ENCODE data around the gene SBF2.

The SBF2 gene

GRCh38 chr11:10222399-10222798, 71.6 kb downstream of the SBF2 start:
- no peak for DNase-seq (ENCODE audit: low spot score)
- TF ChIP-seq CTCF (IDR thresholded peaks at IDR 0.05; ENCODE audit: extremely low read depth, insufficient read depth, missing control alignments), result no peak
- in situ Hi-C loops (cut with MboI; ENCODE audit: low pct_unique_long_range_greater_than_20kb, low sequenced_read_pairs, unreplicated experiment), result no loop called here

- no peak for DNase-seq (ENCODE audit: low spot score)
- no peak for TF ChIP-seq CTCF (IDR thresholded peaks at IDR 0.05; ENCODE audit: extremely low read depth, insufficient read depth, missing control alignments)
- in situ Hi-C loops (cut with MboI; ENCODE audit: low pct_unique_long_range_greater_than_20kb, low sequenced_read_pairs, unreplicated experiment), result no loop called here
Measured at GRCh38 chr11:10221342-10221741, 72.7 kb downstream of the SBF2 start.

- no peak for DNase-seq (ENCODE audit: low spot score)
- in situ Hi-C loops (cut with MboI; ENCODE audit: low pct_unique_long_range_greater_than_20kb, low sequenced_read_pairs, unreplicated experiment), result no loop called here
- TF ChIP-seq CTCF (IDR thresholded peaks at IDR 0.05; ENCODE audit: extremely low read depth, insufficient read depth, missing control alignments), result no peak
Measured at GRCh38 chr11:10211470-10211869, 82.5 kb downstream of the SBF2 start.

GRCh38 chr11:10209326-10209725, 84.7 kb downstream of the SBF2 start:
- DNase-seq (ENCODE audit: low spot score), result no peak
- no peak for TF ChIP-seq CTCF (IDR thresholded peaks at IDR 0.05; ENCODE audit: extremely low read depth, insufficient read depth, missing control alignments)
- in situ Hi-C loops (cut with MboI; ENCODE audit: low pct_unique_long_range_greater_than_20kb, low sequenced_read_pairs, unreplicated experiment), result loop anchor here (10.0 kb wide), 1 partner anchor 115 kb away; no protein-coding TSS in a partner anchor

- TF ChIP-seq CTCF (IDR thresholded peaks at IDR 0.05; ENCODE audit: extremely low read depth, insufficient read depth, missing control alignments), result peak; percentile 60
- in situ Hi-C loops (cut with MboI; ENCODE audit: low pct_unique_long_range_greater_than_20kb, low sequenced_read_pairs, unreplicated experiment), result loop anchor here (10.0 kb wide), 1 partner anchor 117 kb away; no protein-coding TSS in a partner anchor
- DNase-seq (ENCODE audit: low spot score), result peak; percentile 52
Measured at GRCh38 chr11:10208131-10208575, 85.9 kb downstream of the SBF2 start.

GRCh38 chr11:10205928-10206327, 88.1 kb downstream of the SBF2 start:
- no peak for TF ChIP-seq CTCF (IDR thresholded peaks at IDR 0.05; ENCODE audit: extremely low read depth, insufficient read depth, missing control alignments)
- in situ Hi-C loops (cut with MboI; ENCODE audit: low pct_unique_long_range_greater_than_20kb, low sequenced_read_pairs, unreplicated experiment), result loop anchor here (10.0 kb wide), 1 partner anchor 119 kb away; no protein-coding TSS in a partner anchor
- DNase-seq (ENCODE audit: low spot score), result no peak

Data from GM13977 (cell line).